GM21381 (cell line): ENCODE data around the gene ZNF595.
"Not testable (repeated sequence)": the region's sequence is repeated elsewhere in the genome, so short reads cannot be mapped to it uniquely, and the experiment has no call there.

Source experiments
- ATAC-seq: cut with Tn5 transposase; IDR thresholded peaks from one replicate; pipeline ENCODE4 v1.9.1; 2021; ENCODE audit warnings: mild to moderate bottlenecking, moderate library complexity; ENCODE audit not compliant: unreplicated experiment

The ZNF595 gene

DNA sequence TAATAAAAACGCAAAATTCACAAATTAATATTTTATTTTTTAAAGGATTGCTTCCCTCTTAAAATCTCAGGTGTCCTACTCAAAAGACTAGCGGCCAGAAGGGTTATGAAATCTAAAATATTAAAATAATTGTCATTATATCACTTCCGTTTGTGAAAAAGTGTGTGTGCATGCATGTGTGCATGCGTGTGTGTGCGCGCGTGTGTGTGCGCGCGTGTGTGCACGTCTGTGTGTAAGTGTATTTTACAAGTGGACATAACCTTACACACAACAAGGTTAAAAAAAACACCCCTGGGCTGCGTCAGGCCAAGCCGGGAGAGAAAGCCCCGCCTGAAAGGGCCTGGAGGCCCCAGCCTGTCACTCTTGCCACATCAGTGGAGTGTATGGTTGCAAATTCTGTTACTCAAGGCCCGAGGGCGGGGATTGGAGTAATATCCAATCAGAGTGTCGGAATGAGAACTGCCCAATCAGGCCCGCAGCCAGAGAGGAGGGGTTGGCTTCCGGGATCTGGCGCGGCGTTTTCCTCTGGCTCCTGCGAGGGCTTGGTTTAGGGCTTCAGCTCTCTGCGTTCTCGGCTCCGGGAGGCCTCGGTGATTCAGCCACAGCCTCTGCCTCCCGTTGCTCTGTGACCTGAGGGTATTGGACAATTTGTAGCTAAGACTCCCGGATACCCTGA is at the start of gene ZNF595:
Gene ZNF595, plus strand, starts transcription at position 518 of the 676 bp plus-strand sequence. CDS start 168 bp downstream, outside the sequence.
- ATAC-seq = not testable (repeated sequence)

DNA sequence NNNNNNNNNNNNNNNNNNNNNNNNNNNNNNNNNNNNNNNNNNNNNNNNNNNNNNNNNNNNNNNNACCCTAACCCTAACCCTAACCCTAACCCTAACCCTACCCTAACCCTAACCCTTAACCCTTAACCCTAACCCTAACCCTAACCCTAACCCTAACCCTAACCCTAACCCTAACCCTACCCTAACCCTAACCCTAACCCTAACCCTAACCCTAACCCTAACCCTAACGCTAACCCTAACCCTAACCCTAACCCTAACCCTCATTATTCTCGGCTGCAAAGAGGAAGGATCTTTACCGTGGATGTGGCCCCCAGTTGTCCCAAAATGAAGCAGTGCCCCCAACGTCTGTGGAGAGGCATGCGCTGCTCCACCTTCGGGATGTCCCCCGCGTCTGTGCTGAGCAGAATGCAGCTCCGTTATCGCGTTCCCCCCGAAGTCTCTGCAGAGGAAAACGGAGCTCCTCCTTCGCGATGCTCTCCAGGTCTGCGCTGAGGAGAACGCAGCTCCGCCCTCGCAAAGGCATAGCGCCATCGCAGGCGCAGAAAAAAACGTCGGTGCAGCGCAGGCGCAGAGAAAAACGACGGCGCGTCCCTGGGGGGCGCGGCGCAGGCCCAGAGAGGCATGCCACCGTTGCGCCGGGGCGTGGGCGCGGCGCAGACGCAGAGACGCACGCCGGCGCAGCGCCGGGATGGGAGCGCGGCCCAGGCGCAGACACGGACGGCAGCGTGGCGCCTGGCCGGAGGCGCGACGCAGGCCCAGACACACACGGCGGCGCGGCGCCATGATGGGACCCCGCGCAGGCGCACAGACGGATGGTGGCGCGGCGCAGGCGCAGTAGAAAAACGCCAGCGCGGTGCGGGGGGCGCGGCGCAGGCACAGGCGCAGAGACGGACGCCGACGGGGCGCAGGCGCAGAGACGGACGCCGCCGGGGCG is 42.9 kb upstream of the ZNF595 start:
- not testable (repeated sequence) for ATAC-seq

DNA sequence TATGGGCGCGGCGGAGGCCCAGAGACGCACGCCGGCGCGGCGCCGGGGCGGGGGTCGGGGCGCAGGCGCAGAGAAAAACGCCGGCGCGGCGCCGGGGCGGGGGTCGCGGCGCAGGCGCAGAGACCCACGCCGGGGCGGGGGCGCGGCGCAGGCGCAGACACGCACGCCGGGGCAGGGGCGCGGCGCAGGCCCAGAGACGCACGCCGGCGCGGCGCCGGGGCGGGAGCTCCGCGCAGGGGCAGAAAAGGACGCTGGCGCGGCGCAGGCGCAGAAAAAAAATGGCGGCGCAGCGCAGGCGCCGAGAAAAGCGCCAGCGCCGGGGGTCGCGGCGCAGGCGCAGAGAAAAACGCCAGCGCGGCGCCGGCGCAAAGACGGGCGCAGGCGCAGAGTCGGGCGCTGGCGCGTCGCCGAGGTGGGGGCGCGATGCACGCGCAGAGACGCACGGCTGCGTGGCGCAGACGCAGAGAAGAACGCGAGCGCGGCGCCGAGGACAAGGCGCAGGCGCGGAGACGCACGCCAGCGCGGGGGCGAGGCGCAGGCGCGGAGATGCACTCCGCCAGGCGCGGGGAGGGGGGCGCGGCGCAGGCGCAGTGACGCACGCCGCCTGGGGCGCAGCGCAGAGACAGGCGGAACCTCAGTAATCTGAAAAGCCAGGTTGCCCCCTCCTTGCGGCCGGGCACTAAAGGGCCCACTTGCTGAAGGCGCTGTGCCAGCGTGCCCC is 41.9 kb upstream of the ZNF595 start:
- not testable (repeated sequence) for ATAC-seq

DNA sequence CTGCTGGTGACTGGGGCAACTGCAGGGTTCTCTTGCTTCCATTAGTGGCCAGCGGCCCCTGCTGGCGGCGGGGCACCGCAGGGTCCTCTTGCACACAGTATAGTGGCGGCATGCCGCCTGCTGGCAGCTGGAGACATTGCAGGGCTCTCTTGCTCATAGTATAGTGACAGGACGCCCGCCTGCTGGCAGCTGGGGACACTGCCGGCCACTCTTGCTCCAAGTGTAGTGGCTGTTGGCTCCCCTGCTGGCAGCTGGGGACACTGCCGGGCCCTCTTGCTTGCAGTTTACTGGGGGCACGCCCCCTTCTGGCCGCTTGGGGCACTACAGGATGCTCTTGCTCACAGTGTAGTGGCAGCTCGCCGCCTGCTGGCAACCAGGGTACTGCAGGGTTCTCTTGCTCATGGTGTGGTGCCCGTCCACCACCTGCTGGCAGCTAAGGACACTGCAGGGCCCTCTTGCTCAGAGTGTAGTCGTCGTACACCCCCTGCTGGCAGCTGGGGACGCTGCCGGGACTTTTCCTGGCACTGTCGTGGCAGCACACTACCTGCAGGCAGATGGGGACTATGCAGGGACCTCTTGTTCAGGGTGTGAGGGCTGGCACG is 41.2 kb upstream of the ZNF595 start:
- ATAC-seq = peak; percentile 82

DNA sequence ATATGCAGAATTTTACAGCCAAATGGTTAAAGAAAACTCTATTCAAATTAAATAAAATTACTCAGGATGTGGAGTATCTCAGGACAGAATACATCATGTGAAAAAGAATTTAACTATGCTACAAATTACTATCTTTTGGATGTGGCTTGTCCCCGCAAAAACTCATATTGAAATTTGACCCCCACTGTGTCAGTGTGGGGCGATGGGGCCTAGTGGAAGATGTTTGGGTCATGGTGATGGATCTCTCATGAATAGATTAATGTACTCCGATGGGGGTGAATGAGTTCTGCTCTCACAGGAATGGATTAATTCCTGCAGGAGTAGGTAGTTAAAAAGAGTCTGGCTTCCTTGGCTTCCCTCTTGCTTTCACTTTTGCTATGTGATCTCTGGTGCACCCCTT is 35.0 kb upstream of the ZNF595 start:
- not testable (repeated sequence) for ATAC-seq

DNA sequence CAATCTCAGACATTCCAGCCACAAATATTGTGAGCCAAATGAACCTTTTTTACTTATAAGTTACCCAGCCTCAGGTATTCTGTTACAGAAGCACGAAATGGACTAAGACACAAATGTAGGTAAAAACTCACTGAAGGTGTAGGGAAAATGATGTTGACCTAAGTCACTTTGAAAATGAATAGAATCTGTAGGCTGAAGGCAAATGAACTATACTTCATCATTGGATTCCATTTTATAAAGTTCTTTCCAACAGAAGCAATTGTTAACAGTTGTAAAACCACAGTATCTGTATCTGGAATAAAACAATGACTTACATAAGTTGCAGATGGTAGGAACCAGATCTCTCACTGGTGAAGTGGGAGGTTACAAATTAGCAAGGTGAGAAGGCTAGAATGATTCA is 34.5 kb upstream of the ZNF595 start:
- not testable (repeated sequence) for ATAC-seq

DNA sequence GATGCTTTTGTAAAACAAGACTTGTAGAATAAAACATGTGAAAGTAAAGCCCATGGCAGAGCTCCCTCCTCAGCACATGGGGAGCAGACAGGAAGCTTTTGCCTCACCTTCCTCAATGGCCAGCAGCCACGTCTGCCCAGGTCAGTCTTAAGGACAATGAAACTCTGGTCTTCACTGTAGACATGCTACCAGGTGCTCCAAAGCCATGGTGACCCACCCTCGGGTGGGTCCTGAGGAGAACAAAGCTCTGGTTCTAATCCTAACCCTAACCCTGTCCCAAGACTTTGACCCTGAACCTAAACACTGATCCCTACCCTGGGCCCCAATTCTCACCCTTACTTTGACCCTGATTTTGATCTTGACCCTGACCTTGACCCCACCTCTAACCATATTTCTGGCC is 30.2 kb upstream of the ZNF595 start:
- ATAC-seq = not testable (repeated sequence)

DNA sequence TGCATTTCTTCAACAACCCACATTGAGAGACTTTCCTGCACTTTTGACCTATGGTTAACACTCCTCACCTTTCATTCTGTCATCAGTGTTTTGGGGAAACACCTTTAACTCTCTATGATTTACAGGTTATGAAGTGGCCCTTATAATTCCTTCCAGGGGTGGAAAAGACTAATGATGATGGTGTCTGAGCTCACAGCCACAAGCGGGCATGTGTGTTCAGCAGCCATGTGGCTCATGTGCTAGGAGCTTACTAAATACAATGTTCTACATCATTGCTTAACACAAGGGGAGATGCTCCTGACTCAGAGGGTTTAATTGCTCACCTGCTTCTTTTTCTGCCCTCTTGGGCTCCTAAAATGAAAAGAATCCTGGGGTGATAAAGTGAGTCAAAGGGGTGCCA is 28.8 kb upstream of the ZNF595 start:
- not testable (repeated sequence) for ATAC-seq

DNA sequence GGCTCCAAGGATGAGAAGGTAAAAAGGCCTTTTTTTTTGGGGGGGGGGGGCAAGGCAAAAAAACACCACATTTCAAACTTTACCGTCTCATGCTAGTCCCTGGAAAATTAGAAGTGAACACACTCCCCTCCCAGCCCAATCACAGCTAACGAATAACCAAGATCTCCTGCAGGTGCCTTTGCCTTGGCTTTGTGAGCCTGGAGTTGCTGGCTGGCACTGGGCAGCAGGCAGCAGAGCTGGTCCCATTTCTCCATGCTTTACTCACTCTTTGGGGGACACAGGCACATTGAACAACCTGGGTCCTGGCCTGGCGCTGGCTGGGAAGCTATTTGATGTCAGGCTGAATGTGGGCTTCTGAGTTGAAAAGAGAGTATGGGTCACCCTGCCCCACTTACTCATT is 25.6 kb upstream of the ZNF595 start:
- not testable (repeated sequence) for ATAC-seq

DNA sequence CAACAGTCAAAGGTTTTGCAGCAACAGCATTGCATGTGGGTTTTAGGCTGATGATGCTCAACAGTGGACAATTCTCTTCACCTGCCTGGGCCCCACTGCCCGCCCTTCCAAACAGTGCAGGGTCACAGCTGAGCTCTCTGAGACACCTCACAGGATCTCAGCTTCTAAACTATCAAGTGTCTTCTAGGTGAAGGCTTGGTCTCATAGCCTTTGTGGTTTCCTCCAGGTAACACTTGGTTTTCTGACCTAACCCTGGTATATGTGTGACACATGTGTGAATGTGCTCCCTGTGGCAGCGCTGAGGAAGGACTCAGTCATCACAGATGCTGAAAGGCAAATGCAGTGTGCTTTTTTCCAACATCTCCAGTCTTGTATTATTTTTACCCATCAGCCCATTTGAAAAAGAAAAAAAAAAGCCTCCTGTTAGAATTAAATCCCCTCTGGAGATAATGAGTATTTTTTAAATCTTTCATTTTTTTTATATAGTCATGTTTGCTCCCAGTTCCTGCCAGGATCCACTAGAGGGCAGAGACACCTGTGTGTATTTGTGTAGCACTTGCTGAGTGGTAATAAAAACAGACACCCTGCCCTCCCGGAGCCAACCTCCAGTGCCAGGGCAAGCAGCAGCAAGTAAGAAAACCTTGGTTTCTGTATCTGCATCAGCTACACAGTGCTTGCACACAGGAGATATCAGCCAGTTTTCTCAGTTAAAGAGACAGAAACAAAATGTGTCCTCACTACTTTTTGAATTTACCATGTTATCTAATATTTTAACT is 24.2 kb upstream of the ZNF595 start:
- ATAC-seq = not testable (repeated sequence)

DNA sequence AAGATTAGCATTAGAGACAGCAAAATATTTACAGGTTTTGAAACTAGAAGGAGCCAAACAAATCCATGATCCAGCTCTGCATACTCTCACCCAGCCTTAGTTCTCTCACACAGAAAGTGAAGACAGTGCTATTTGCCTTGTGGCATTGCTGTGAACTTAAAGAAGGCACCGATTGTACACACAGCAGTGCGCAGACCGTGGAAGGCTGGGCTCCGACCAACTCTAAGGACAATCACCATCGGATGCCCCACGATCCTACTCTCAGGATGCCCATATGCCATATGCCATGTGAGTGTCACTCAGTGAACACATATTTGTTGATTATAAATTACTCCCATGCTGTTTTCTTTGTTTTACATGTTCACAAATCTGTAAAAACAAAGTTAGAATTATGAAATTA is 19.8 kb upstream of the ZNF595 start:
- not testable (repeated sequence) for ATAC-seq

DNA sequence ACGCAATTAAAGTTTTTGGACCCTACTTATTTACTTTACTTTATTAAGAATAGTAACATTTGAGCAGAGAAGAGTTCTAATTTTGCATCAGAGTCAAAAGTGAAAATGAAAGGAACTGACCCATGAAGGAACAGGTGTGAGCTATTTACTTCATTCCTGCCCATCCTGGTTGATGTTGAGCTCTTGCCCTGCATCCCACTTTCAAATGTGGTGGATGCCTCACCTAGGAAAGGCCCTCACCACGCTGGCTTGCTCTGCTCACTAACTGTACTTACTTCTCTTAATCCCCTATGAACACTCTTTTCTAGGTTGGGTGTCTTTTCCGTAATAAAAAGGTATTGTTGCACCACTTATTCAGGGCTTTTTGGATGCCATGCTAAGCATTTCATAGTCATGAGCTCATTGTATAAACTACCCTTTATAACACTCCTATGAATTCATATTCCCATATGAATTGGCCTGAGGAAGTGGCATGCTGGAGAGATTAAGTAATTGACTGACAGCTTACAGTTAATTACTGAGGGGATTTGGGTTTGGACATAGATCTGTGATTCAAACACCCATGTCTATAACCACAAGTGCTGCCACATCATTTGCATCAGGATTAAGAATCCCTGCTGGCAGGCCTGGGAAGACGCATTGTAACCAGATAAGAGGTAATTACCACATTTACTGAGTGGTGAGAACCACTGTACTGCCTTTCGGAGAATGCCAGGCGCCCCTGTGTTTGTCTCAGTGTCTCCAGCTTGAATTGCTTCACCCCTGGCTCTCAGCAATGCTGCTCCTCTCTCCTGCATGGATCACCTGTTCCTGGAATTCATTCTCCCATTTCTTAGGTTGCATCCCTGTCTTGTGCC is 16.3 kb upstream of the ZNF595 start:
- not testable (repeated sequence) for ATAC-seq

DNA sequence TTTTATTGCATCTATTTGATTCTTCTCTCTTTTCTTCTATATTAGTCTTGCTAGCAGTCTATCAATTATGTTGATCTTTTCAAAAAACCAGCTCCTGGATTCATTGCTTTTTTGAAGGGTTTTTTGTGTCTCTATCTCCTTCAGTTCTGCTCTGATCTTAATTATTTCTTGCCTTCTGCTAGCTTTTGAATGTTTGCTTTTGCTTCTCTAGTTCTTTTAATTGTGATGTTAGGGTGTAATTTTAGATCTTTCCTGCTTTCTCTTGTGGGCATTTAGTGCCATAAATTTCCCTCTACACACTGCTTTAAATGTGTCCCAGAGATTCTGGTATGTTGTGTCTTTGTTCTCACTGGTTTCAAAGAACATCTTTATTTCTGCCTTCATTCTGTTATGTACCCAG is 14.9 kb upstream of the ZNF595 start:
- ATAC-seq = not testable (repeated sequence)

DNA sequence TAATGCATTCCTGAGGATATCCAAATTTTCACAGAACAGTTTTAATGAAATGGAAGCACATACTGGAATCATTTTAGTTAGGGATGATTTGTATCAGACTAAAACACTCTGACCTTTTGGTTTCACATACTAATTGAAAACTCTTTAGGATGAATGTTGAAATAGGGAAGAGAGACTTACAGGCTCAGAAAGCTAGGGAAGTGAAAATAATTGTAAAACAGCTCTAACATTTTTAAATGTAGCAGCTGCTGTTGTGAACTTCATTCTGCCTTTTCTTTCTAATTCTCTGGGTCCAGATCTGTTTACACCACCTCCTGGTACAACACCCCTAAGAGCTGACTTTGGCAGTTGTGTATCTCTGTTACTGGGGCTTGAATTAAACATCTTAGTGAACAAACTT is 9.7 kb upstream of the ZNF595 start:
- ATAC-seq = not testable (repeated sequence)

DNA sequence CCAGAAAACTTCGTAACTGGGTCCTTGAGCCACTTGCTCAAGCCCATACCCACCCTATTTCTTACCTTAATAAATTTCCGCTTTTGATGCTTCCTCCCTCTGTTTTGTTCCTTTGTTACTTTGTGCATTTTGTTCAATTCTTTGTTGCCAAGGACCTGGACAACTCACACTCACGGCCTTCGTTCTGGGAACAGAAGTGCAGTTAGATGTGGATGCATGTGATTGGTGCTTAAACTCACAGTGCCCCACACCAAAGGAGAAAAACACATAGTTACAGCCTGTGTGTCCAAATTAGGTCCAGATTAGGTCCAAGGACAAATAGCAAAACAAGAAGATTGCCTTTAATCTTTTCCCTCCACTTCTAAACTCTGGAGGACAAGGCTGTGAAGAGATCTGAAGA is 1.9 kb upstream of the ZNF595 start:
- not testable (repeated sequence) for ATAC-seq

DNA sequence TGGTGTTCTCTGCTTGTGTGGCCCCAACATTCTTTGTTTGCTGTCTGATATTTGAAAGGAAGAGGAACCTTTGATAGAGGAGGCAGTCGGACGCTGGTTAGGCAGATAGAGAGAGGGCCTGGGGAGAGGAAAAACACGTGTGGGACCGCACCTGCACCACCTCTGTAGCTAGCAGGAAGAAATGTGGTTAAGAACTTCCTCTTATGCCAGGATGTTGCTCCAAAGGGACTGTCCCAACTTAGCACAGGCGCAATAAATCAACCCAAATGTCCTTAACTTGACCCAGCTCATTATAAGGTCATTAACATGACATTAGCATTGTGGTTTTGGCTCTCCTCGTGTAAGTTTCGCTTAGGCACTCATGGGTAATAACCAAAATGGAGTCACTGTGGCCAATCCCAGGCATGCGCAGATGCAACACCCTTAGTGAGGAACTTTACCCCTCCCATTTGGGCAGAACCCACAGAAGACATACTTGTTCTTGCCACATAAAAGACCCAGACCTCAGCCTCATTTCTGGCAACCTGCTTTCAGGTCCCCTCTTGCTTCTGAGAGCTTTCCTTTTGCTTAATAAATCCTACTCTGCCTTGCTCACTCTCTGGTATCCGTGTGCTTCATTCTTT is 1.4 kb upstream of the ZNF595 start:
- not testable (repeated sequence) for ATAC-seq

DNA sequence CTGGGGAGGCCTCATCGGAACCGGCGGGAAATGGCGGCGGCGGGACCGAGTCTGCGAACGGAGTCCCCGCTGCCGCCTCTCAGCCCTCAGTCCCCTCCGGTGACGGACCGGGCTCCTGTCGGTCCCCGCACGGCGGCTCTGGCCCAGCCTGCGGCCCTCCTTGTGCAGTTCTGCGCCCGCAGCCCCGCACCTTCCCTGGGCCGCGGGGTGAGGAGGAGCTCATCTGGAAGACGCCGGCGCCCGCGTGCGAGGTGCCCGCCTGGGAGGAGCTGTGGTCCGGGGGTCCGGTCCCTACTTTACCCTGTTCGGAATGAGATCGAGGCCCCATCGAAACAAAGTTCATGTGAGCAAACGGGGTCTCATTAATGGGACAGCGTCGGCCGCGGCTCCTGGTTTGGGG is 400 bp downstream of the ZNF595 start:
- ATAC-seq = not testable (repeated sequence)

DNA sequence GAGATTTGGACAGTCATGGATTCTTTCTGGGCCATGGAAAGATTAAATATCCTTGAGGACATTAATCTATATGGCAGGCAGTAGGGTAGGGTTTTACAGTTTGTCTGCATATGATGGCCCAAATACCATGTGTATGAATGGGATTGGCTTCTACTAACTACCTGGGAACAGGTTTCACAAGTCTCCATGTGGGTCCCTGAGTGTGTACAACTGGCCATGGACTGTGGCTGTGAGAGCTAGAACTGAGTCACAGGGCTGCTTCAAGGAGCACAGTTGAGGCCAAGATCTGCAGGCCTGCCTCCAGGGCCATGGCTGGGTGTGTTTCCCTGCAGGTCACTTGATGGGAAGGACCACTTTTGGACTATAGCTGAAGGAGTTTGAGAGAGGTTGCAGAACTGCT is 11.6 kb downstream of the ZNF595 start:
- not testable (repeated sequence) for ATAC-seq

DNA sequence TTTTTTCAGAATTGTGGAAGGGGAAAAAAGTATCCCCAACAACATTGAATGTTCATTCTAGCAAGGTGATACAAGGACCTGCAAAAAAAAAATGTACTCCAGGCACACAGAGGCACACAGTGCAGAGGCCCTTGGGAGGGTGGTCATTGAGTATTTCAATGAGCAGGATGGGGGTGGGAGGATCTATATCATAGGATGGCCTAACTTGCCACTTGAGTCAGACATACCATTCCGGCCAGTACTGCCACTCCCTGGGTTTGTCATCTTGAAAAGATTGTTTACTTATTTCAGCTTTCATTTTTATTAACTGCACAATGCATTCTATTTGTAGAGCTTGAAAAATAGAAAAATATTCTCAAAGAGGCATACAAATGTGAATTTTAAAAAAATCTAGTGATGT is 18.7 kb downstream of the ZNF595 start:
- no peak for ATAC-seq
